Activated T-helper 1 cell treated with anti-CD3 and anti-CD28 coated beads, Interleukin-12 subunit alpha, Interleukin-12 subunit beta, Interleukin-2, Interleukin-4 antibody, amounts not matched to agents 30 ng/mL and 10 ng/mL and 1 ng/mL, durations not matched to agents 14 hours and 24 hours and 36 hours (primary cell): Measurements from ENCODE around the gene PEAK1. TPM values are rescaled to one million over a fixed set of nuclear protein-coding genes. Genes with fewer than 3 reads are reported as not detected.

Source experiments
- DNase-seq: peaks from one replicate; pipeline ENCODE4 v3.0.0; 2021; ENCODE audit warnings: low spot score
- H3K27ac Mint-ChIP-seq: one replicate; pipeline ENCODE4 v1.8.0; 2021; ENCODE audit warnings: mild to moderate bottlenecking, mixed read lengths
- H3K27me3 Mint-ChIP-seq: one replicate; pipeline ENCODE4 v1.8.0; 2022; ENCODE audit warnings: mild to moderate bottlenecking, moderate library complexity, mixed read lengths; ENCODE audit not compliant: insufficient read depth
- H3K36me3 Mint-ChIP-seq: one replicate; pipeline ENCODE4 v1.8.0; 2021; ENCODE audit warnings: low read depth, mixed read lengths
- H3K4me1 Mint-ChIP-seq: one replicate; pipeline ENCODE4 v1.8.0; 2021; ENCODE audit warnings: low read depth, mixed read lengths
- H3K4me3 Mint-ChIP-seq: one replicate; pipeline ENCODE4 v1.8.0; 2021; ENCODE audit warnings: mild to moderate bottlenecking, moderate library complexity, mixed read lengths
- H3K9me3 Mint-ChIP-seq: one replicate; pipeline ENCODE4 v1.8.0; 2021; ENCODE audit warnings: mixed read lengths
- intact Hi-C: fragments of 100-400 bp; cut with micrococcal nuclease; formaldehyde crosslinking; loops from one replicate; pipeline ENCODE4 v1.15.1; 2024
- total RNA-seq: library from RNA; stranded (reverse); gene quantifications from 2 replicates; pipeline ENCODE4 v1.2.3, GENCODE V29; 2022

Gene PEAK1
- total RNA-seq, 1 donor from 2014 or later = 27.0 TPM

DNA sequence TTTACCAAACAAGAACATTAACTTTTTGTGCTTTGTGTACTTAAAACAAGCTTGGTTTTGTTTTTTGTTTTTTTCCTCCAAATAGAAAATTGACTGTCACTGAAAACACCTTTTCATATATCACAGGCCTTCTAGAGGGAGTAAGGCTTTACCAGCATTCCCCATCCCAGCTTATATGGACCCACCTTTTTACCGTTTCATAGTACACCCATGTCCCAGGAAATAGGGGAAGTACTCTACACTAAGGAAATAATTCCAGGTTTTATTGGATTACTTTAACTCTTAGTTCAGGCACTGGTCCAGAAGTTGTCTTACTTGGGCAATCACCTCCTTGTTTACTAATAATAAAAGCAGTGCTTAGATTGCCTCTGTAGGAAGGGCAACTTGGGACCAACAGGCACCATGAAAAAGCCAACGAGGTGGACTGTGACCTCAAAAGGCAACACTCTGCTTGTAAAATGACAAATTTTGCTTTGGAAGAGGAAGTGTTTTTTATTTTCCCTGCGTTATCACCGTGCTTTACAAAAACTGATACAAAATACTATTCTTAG lies 27.0 kb upstream of the PEAK1 start:
- Mint-ChIP-seq H3K9me3 (no peaks in the 10 kb centered on the region), H3K4me3 (no peak overlapping the region), H3K4me1 (no peaks in the 10 kb centered on the region), H3K27ac (no peak overlapping the region), H3K27me3 (no peaks in the 10 kb centered on the region), H3K36me3 (peaks cover 17% of the 10 kb centered on the region)
- intact Hi-C loops = no loop called here
- DNase-seq = no peak

- Mint-ChIP-seq H3K4me1 (peaks cover 30% of the 10 kb centered on the region), H3K27ac (no peak overlapping the region), H3K27me3 (no peaks in the 10 kb centered on the region), H3K4me3 (no peak overlapping the region), H3K9me3 (no peaks in the 10 kb centered on the region), H3K36me3 (peaks cover 11% of the 10 kb centered on the region)
- DNase-seq = no peak
- intact Hi-C loops = no loop called here
These were observed 20.6 kb upstream of the PEAK1 start for GRCh38 chr15:77440378-77440999.

DNA sequence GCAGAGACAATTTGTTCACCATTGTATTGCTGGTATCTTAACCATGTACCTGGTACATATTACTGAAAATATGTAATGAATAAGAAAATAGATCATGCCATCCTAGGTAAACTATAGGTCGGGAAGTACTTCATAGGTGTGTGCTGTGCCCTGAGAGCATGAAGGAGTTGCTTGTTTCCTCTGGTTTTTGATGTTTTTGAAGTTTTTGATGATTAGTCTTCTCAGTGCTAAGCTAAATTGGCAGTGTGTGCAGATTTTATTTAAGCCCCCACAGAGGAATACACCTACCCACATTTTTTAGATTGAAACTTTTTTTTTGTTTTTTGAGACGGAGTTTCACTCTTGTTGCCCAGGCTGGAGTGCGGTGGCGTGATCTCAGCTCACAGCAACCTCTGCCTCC lies 17.4 kb upstream of the PEAK1 start:
- no peak for DNase-seq
- no peak overlapping the region for H3K27ac Mint-ChIP-seq
- H3K4me3 Mint-ChIP-seq = no peak overlapping the region
- intact Hi-C loops = no loop called here
- H3K9me3 Mint-ChIP-seq = no peaks in the 10 kb centered on the region
- H3K27me3 Mint-ChIP-seq = no peaks in the 10 kb centered on the region
- H3K36me3 Mint-ChIP-seq = peaks cover 13% of the 10 kb centered on the region
- H3K4me1 Mint-ChIP-seq = peaks cover 30% of the 10 kb centered on the region

DNA sequence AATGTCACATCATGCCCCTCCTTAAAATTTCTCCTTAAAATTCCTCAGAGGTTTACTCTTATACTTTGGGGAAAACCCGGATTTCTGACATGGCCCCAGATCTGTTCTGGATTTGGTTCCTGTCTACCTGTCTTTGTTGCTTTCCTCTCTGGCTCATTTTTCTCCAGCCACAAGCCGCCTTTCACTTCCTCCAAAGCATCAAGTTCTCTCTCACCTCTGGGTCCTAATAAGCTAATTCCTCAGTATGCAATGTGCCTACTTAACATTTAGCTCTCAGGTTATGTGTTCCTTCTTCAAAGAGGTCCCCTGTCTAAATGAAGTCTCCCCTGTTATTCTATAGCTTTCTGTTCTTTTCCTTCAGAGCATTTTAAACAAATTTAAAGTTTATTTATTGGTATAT lies 16.9 kb upstream of the PEAK1 start:
- no peak overlapping the region for H3K27ac Mint-ChIP-seq

DNA sequence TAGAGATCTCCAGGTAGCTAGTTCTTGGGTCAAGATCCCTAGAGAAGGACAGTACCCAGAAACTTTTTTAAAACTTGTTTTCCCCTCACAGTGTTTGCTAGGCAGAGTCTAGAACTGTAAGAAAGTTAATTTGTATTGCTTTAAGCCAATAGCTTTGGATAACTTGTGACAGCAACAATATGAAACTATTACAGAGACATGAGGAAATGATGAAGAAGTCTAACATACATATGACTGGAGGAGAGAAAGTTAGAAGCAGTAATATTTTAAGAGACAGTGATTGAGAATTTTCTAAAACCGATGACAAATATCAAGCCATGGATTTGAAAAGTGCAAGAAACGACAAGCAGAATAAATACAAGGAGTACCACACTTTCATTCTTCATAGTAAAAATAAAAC lies 10.7 kb upstream of the PEAK1 start:
- Mint-ChIP-seq H3K27ac (peak overlapping the region; percentile 30), H3K36me3 (peaks cover 2% of the 10 kb centered on the region), H3K4me3 (no peak overlapping the region), H3K9me3 (no peaks in the 10 kb centered on the region), H3K4me1 (peaks cover 30% of the 10 kb centered on the region), H3K27me3 (no peaks in the 10 kb centered on the region)
- no peak for DNase-seq
- intact Hi-C loops = loop anchor here (1.0 to 5.0 kb wide), 2 partner anchors 10 to 1963 kb away; partner anchors contain the start of genes HMG20A and PEAK1

More for the DNA sequence above, 16.9 kb upstream of the PEAK1 start:
- DNase-seq = no peak
- Mint-ChIP-seq H3K4me3 (no peak overlapping the region), H3K36me3 (peaks cover 13% of the 10 kb centered on the region), H3K9me3 (no peaks in the 10 kb centered on the region), H3K27me3 (no peaks in the 10 kb centered on the region), H3K4me1 (peaks cover 30% of the 10 kb centered on the region)
- intact Hi-C loops = no loop called here

GRCh38 chr15:77430213-77430612 lies 10.3 kb upstream of the PEAK1 start:
- H3K4me3 Mint-ChIP-seq = no peak overlapping the region
- intact Hi-C loops = loop anchor here (1.0 to 5.0 kb wide), 2 partner anchors 10 to 1963 kb away; partner anchors contain the start of genes HMG20A and PEAK1
- peaks cover 34% of the 10 kb centered on the region for H3K4me1 Mint-ChIP-seq
- no peaks in the 10 kb centered on the region for H3K9me3 Mint-ChIP-seq
- H3K27me3 Mint-ChIP-seq = no peaks in the 10 kb centered on the region
- H3K27ac Mint-ChIP-seq = peak overlapping the region; percentile 30
- H3K36me3 Mint-ChIP-seq = peaks cover 2% of the 10 kb centered on the region
- no peak for DNase-seq

DNA sequence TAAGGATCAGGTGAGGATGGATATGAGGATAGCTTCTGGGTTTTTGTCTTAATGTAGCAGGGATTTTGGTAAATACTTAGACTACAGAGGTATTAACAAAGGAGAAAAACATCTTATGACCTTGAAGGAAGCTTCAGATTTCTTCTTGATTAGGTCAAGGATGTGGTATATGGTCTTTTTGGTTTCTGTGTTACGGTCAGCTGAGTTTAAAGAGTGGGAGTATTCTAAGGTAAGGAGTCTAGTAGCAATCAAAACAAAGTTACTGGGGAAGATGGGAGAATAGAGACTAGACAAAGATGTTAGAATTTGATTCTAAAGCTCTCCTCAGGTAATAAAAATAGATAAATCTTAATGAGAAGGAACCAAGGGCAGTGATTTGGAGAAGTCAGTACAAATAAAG lies 7.0 kb upstream of the PEAK1 start:
- H3K4me1 Mint-ChIP-seq = peaks cover 59% of the 10 kb centered on the region
- no peaks in the 10 kb centered on the region for H3K27me3 Mint-ChIP-seq
- H3K36me3 Mint-ChIP-seq = peaks cover 4% of the 10 kb centered on the region
- DNase-seq = no peak
- intact Hi-C loops = no loop called here
- H3K27ac Mint-ChIP-seq = no peak overlapping the region
- H3K4me3 Mint-ChIP-seq = no peak overlapping the region
- H3K9me3 Mint-ChIP-seq = no peaks in the 10 kb centered on the region

DNA sequence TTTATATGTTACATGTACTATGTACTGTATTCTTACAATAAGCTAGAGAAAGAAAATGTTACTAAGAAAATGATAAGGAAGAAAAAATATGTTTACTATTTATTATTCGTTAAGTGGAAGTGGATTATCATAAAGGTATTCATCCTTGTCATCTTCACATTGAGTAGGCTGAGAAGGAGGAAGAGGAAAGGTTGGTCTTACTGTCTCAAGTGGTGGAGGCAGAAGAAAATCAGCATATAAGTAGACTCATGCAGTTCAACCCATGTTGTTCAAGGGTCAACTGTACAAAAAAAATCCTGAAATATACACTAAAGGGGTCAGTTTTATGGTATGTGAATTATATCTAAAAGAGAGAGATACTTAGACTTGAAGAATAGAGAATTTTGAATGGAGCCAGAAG lies 6.5 kb upstream of the PEAK1 start:
- Mint-ChIP-seq H3K4me1 (peaks cover 64% of the 10 kb centered on the region), H3K27ac (no peak overlapping the region), H3K9me3 (no peaks in the 10 kb centered on the region), H3K36me3 (peaks cover 4% of the 10 kb centered on the region), H3K4me3 (no peak overlapping the region), H3K27me3 (no peaks in the 10 kb centered on the region)
- DNase-seq = no peak
- intact Hi-C loops = no loop called here

DNA sequence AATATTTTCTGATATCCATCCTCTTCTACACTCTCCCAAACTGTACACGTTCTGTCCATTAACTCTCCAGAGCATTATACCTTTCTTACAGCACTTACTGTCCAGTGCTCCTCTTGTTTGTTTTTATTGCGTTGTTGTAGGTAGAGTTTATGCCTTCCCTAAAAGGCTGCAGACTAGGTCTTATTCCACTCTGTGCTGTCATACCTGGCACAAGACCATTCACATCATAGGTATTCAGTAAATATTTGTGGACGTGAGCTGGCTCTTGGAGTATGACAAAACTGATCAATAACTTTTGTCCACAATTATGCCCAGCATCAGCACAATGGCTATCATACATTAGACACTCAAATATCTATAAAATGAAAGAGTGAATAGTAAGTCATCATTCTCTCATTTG lies 5.2 kb upstream of the PEAK1 start:
- Mint-ChIP-seq H3K36me3 (peaks cover 4% of the 10 kb centered on the region), H3K9me3 (no peaks in the 10 kb centered on the region), H3K27ac (no peak overlapping the region), H3K27me3 (no peaks in the 10 kb centered on the region), H3K4me3 (no peak overlapping the region), H3K4me1 (peaks cover 62% of the 10 kb centered on the region)
- DNase-seq = no peak
- intact Hi-C loops = no loop called here

DNA sequence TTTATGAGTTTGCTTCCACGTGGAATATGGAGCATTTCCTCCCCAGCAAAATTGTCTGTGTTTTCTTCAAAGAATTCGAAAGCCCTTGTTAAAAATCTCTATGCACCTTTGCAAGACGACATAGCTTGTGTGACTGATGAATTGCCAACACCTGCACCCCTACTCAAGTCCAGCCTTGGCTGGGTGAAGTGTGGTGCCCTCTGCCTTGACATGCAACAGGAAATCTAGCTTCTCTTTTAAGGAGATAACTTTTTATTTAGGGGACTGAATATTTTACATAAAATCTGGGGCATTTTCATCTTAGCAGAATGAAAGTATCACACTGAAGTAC lies 1.4 kb upstream of the PEAK1 start:
- Mint-ChIP-seq H3K9me3 (no peaks in the 10 kb centered on the region), H3K4me3 (peak overlapping the region; percentile 99), H3K36me3 (peaks cover 16% of the 10 kb centered on the region), H3K27ac (peak overlapping the region; percentile 98), H3K27me3 (peaks cover 4% of the 10 kb centered on the region), H3K4me1 (peaks cover 71% of the 10 kb centered on the region)
- intact Hi-C loops = loop anchor here (2.0 to 5.0 kb wide), 4 partner anchors 36 to 419 kb away; partner anchors contain the start of gene TSPAN3
- no peak for DNase-seq

DNA sequence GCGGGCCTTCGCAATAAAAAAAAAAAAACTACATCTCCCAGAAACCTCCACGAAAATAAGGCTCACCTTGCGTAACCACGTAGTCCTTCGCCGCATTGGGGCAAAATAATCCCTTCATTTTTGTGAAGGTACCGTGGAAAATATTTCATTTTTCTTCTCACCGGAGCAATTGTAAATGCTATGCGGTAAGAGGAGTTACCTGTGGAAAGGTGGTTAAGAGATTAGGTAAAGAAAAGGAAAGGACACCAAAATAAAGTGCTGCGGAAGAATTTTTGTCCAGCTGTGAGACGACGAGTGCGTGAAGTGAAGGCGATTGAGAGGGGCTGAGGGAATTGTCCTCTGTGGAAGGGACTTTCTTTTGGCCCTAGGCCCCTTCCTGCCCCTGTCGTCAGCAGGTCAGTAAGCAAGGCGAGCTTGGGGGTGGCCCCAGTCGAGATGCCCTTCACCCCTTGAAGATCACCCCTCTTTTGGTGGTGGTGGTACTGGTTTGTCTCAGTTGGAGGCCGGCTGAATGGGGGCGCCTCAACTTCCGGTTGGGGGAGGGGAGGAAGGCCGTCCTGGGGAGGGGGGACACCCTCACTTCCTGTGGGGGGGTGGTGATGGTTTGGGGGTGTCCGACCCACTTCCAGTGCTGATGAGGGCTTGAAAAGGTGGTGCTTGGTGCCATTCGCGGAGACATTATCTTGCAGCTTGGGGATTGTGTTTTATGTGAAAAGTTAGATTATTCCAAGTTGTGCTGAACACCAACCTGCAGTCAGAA lies 886 bp upstream of the PEAK1 start, which contains the start of gene HMG20A:
Gene HMG20A, plus strand, starts transcription at position 279 of the 760 bp plus-strand sequence. CDS start 37,520 bp downstream, outside the sequence.
- Mint-ChIP-seq H3K36me3 (peaks cover 16% of the 10 kb centered on the region), H3K4me1 (peaks cover 67% of the 10 kb centered on the region), H3K27me3 (peaks cover 4% of the 10 kb centered on the region), H3K9me3 (no peaks in the 10 kb centered on the region), H3K4me3 (peak within 1 kb of the TSS; percentile 99), H3K27ac (peak within 1 kb of the TSS; percentile 98)
- intact Hi-C loops = loop anchor here (1.0 to 5.0 kb wide), 10 partner anchors 10 to 515 kb away; partner anchors contain the start of genes RCN2, SCAPER and TSPAN3
- DNase-seq = peak; percentile 51

- Mint-ChIP-seq H3K4me3 (peak overlapping the region; percentile 97), H3K36me3 (peaks cover 14% of the 10 kb centered on the region), H3K4me1 (peaks cover 51% of the 10 kb centered on the region), H3K9me3 (no peaks in the 10 kb centered on the region), H3K27ac (peak overlapping the region; percentile 93), H3K27me3 (peaks cover 4% of the 10 kb centered on the region)
- intact Hi-C loops = no loop called here
- DNase-seq = peak; percentile 2
These were observed 703 bp downstream of the PEAK1 start for GRCh38 chr15:77418966-77419835.
